ENCODE results near the gene HGD. TPM values are rescaled to one million over a fixed set of nuclear protein-coding genes. Genes with fewer than 3 reads are reported as not detected.

The HGD gene
- polyA plus RNA-seq, 1 donor (not counting 4 experiments of a cell fraction or from before 2014, with no cell fraction given) = not detected

DNA sequence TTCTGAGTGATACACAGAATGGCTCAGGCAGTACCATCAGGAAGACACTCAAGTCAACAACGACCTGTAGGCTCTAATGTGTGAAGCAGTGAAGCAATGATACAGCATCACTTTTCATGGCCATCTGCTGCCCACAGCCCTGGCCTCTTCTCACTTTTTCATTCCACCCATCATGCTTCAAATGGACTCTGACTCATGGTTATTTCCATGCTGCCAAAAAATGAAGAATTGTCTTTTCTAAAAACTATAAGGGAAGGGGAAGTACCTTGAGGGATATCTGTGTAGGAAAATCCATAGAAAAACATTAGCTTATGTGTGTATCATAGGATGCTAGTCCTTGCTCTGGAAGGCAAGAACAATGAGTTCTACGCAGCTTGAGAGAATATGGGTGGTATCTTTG is 11.5 kb downstream of the HGD start:
- no peaks in the 10 kb centered on the region for H3K27me3 ChIP-seq (ENCODE audit: control insufficient read depth, extremely low read depth, insufficient read depth, low read length)
- H3K9ac ChIP-seq (ENCODE audit: control insufficient read depth, extremely low read depth, insufficient read depth, low read length) = no peak overlapping the region
- no peak for DNase-seq (ENCODE audit: low read depth, low spot score)
- H2AFZ ChIP-seq (ENCODE audit: control insufficient read depth, low read length) = no peak overlapping the region
- H3K9me3 ChIP-seq (ENCODE audit: control insufficient read depth, low read depth, low read length) = no peaks in the 10 kb centered on the region
- no peaks in the 10 kb centered on the region for H3K4me1 ChIP-seq (ENCODE audit: control insufficient read depth, extremely low read depth, insufficient read depth, low read length)
- H3K79me2 ChIP-seq (ENCODE audit: control insufficient read depth, insufficient read depth, low read length) = no peaks in the 10 kb centered on the region
- H3K9me1 ChIP-seq (ENCODE audit: control insufficient read depth, extremely low read depth, insufficient read depth, low read length) = no peaks in the 10 kb centered on the region
- peak; percentile 23 for FAIRE-seq
- H4K20me1 ChIP-seq (ENCODE audit: control insufficient read depth, extremely low read depth, insufficient read depth, low read length) = no peaks in the 10 kb centered on the region
- H3K4me2 ChIP-seq (ENCODE audit: control insufficient read depth, extremely low read depth, insufficient read depth, low read depth, low read length) = no peak overlapping the region
- TF ChIP-seq, protein P1, sequence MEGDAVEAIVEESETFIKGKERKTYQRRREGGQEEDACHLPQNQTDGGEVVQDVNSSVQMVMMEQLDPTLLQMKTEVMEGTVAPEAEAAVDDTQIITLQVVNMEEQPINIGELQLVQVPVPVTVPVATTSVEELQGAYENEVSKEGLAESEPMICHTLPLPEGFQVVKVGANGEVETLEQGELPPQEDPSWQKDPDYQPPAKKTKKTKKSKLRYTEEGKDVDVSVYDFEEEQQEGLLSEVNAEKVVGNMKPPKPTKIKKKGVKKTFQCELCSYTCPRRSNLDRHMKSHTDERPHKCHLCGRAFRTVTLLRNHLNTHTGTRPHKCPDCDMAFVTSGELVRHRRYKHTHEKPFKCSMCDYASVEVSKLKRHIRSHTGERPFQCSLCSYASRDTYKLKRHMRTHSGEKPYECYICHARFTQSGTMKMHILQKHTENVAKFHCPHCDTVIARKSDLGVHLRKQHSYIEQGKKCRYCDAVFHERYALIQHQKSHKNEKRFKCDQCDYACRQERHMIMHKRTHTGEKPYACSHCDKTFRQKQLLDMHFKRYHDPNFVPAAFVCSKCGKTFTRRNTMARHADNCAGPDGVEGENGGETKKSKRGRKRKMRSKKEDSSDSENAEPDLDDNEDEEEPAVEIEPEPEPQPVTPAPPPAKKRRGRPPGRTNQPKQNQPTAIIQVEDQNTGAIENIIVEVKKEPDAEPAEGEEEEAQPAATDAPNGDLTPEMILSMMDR (optimal IDR thresholded peaks at IDR 0.05 in 1 of 3, IDR thresholded peaks at IDR 0.05 in 1 of 3, conservative IDR thresholded peaks at IDR 0.05 in 1 of 3; ENCODE audit: extremely low read depth in 1 of 3, insufficient read depth in 2 of 3, low read length in 3 of 3) = no peak
- no peak for TF ChIP-seq EZH2 (IDR thresholded peaks at IDR 0.05; ENCODE audit: low read length)
- H3K4me3 ChIP-seq (ENCODE audit: control insufficient read depth in 2 of 3, extremely low read depth in 1 of 3, insufficient read depth in 2 of 3, low read depth in 1 of 3, low read length in 3 of 3) = no peak overlapping the region
- no peaks in the 10 kb centered on the region for H3K36me3 ChIP-seq (ENCODE audit: control insufficient read depth in 2 of 2, extremely low read depth in 1 of 2, insufficient read depth in 2 of 2, low read length in 2 of 2)
- dilution Hi-C loops (cut with MboI; ENCODE audit: extremely low pct_ligation_motif_present, low sequenced_read_pairs) = no loop called here
- H3K27ac ChIP-seq (ENCODE audit: control insufficient read depth, insufficient read depth, low read length) = no peak overlapping the region

DNA sequence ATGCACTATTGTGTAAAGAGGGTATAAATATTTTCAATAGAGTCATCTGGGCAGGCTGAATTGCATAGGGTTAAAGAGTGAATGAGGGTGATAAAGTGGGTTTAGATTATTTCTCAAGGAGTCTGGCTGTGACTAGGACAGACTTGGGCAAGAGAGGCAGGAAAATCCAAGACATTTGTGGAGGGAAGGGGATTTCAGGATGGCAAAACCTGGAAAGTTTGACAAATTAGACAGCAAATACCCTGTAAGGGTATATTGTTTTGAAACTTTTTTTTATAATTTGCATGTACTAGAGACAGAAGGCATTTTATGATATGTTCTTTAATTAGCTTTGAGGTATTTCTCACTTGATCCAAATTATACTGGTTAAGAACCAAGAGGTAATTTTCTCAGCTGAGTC is 17.1 kb downstream of the HGD start:
- H3K27me3 ChIP-seq (ENCODE audit: control insufficient read depth, extremely low read depth, insufficient read depth, low read length) = peaks cover 2% of the 10 kb centered on the region

More for the DNA sequence above, 17.1 kb downstream of the HGD start:
- Histone ChIP-seq H4K20me1 (ENCODE audit: control insufficient read depth, extremely low read depth, insufficient read depth, low read length) (no peaks in the 10 kb centered on the region), H2AFZ (ENCODE audit: control insufficient read depth, low read length) (no peak overlapping the region), H3K4me2 (ENCODE audit: control insufficient read depth, extremely low read depth, insufficient read depth, low read depth, low read length) (no peak overlapping the region), H3K4me3 (ENCODE audit: control insufficient read depth in 2 of 3, extremely low read depth in 1 of 3, insufficient read depth in 2 of 3, low read depth in 1 of 3, low read length in 3 of 3) (no peak overlapping the region), H3K9ac (ENCODE audit: control insufficient read depth, extremely low read depth, insufficient read depth, low read length) (no peak overlapping the region), H3K9me1 (ENCODE audit: control insufficient read depth, extremely low read depth, insufficient read depth, low read length) (no peaks in the 10 kb centered on the region), H3K36me3 (ENCODE audit: control insufficient read depth in 2 of 2, extremely low read depth in 1 of 2, insufficient read depth in 2 of 2, low read length in 2 of 2) (no peaks in the 10 kb centered on the region), H3K79me2 (ENCODE audit: control insufficient read depth, insufficient read depth, low read length) (no peaks in the 10 kb centered on the region), H3K27ac (ENCODE audit: control insufficient read depth, insufficient read depth, low read length) (no peak overlapping the region), H3K4me1 (ENCODE audit: control insufficient read depth, extremely low read depth, insufficient read depth, low read length) (no peaks in the 10 kb centered on the region), H3K9me3 (ENCODE audit: control insufficient read depth, low read depth, low read length) (no peaks in the 10 kb centered on the region)
- FAIRE-seq (no peak), DNase-seq (ENCODE audit: low read depth, low spot score) (no peak)
- TF ChIP-seq EZH2 (IDR thresholded peaks at IDR 0.05; ENCODE audit: low read length) = no peak
- TF ChIP-seq, protein P1 (optimal IDR thresholded peaks at IDR 0.05 in 1 of 3, IDR thresholded peaks at IDR 0.05 in 1 of 3, conservative IDR thresholded peaks at IDR 0.05 in 1 of 3; ENCODE audit: extremely low read depth in 1 of 3, insufficient read depth in 2 of 3, low read length in 3 of 3) = no peak
- dilution Hi-C loops (cut with MboI; ENCODE audit: extremely low pct_ligation_motif_present, low sequenced_read_pairs) = no loop called here
